OCI-LY3 (cell line): ENCODE data around the gene TUBA4B.

Experiments used
- H2AFZ ChIP-seq: fragments of 200-600, 300-600 bp; shearing (Covaris generic); 2 replicates; pipeline ENCODE4 v1.6.0; 2014; ENCODE audit warnings: antibody characterized with exemption, low read depth, low read length
- H3K27ac ChIP-seq: fragments of 200-600, 300-600 bp; sonication (generic); 2 replicates; pipeline ENCODE4 v1.5.1; 2014; ENCODE audit warnings: mild to moderate bottlenecking, low read length, moderate library complexity, mixed read lengths
- H3K27me3 ChIP-seq: fragments of 200-600, 300-600 bp; sonication (generic); 2 replicates; pipeline ENCODE4 v1.6.1; 2014; ENCODE audit warnings: low read depth, low read length, mixed read lengths
- H3K36me3 ChIP-seq: fragments of 200-600, 300-600 bp; sonication (generic); replicated peaks from 2 replicates; pipeline ENCODE3; 2014; ENCODE audit warnings: low read depth, low read length, mixed read lengths
- H3K4me1 ChIP-seq: fragments of 300-600, 200-600 bp; sonication (generic); 2 replicates; pipeline ENCODE4 v1.6.1; 2014; ENCODE audit warnings: low read length, mixed read lengths
- H3K4me2 ChIP-seq: fragments of 200-600, 300-600 bp; sonication (generic); 2 replicates; pipeline ENCODE4 v1.6.1; 2014; ENCODE audit warnings: low read length, mixed read lengths
- H3K4me3 ChIP-seq: fragments of 300-600, 200-600 bp; sonication (generic); 2 replicates; pipeline ENCODE4 v1.5.1; 2014; ENCODE audit warnings: antibody characterized with exemption, mild to moderate bottlenecking, low read length, moderate library complexity
- H3K79me2 ChIP-seq: fragments of 300-600, 200-600 bp; shearing (Covaris generic); 2 replicates; pipeline ENCODE4 v1.6.1; 2014; ENCODE audit warnings: mild to moderate bottlenecking, low read length, mixed read lengths
- H3K9ac ChIP-seq: fragments of 300-600, 200-600 bp; shearing (Covaris generic); 2 replicates; pipeline ENCODE4 v1.6.0; 2014; ENCODE audit warnings: mild to moderate bottlenecking, low read length, moderate library complexity
- H3K9me3 ChIP-seq: fragments of 200-600, 300-600 bp; shearing (Covaris generic); 2 replicates; pipeline ENCODE4 v1.6.1; 2014; ENCODE audit warnings: low read length, mixed read lengths; ENCODE audit not compliant: insufficient read depth
- H4K20me1 ChIP-seq: fragments of 200-600, 300-600 bp; sonication (generic); 2 replicates; pipeline ENCODE4 v1.6.1; 2016; ENCODE audit warnings: low read length, mixed read lengths; ENCODE audit not compliant: insufficient read depth
- CTCF ChIP-seq: fragments of 200-600, 300-600 bp; sonication (generic); IDR thresholded peaks from 2 replicates; pipeline ENCODE4 v1.5.1; 2014; ENCODE audit warnings: antibody characterized with exemption, low read length, low read depth
- EZH2phosphoT487 ChIP-seq: fragments of 200-600 bp; shearing (Covaris generic); IDR thresholded peaks from 2 replicates; pipeline ENCODE4 v1.6.1; 2018; ENCODE audit warnings: antibody characterized with exemption, mixed run types, low read depth

The TUBA4B gene

GRCh38 chr2:219302412-219302968 lies 49.4 kb downstream of the TUBA4B start:
- Histone ChIP-seq H3K79me2 (no peaks in the 10 kb centered on the region), H3K9me3 (no peaks in the 10 kb centered on the region), H4K20me1 (no peaks in the 10 kb centered on the region), H3K27me3 (peaks cover 74% of the 10 kb centered on the region), H3K4me2 (no peak overlapping the region), H3K27ac (no peak overlapping the region), H3K9ac (no peak overlapping the region), H3K4me3 (no peak overlapping the region), H2AFZ (no peak overlapping the region), H3K4me1 (peaks cover 5% of the 10 kb centered on the region), H3K36me3 (no peaks in the 10 kb centered on the region)
- TF ChIP-seq EZH2phosphoT487: no peak
- no peak for TF ChIP-seq CTCF

DNA sequence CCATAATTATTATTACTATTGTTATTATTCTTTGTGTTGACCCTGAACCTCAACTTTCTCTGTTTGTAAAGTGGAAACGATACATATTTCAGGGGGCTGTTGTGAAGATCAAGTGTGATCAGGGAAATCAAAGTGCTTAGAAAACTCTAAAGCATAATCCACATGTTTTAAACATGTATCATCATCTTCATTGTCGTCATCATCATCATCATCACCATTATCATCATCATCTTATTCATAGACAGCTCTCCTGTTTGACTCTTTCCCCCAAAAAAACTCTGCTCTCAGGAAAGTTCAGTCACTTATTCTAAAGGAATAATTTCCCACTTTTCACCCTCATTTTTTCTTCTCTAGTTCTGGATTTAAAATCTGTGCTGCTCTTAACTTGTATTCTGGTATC lies 51.2 kb downstream of the TUBA4B start:
- no peak overlapping the region for H3K4me2 ChIP-seq
- H3K36me3 ChIP-seq: no peaks in the 10 kb centered on the region
- no peaks in the 10 kb centered on the region for H3K9me3 ChIP-seq
- no peak overlapping the region for H3K4me3 ChIP-seq
- H4K20me1 ChIP-seq: no peaks in the 10 kb centered on the region
- no peaks in the 10 kb centered on the region; the same call in 1 of the 2 replicates for H3K4me1 ChIP-seq
- no peak overlapping the region for H2AFZ ChIP-seq
- no peaks in the 10 kb centered on the region for H3K79me2 ChIP-seq
- TF ChIP-seq CTCF (no peak), EZH2phosphoT487 (no peak)
- H3K9ac ChIP-seq: no peak overlapping the region
- peaks cover 79% of the 10 kb centered on the region for H3K27me3 ChIP-seq
- no peak overlapping the region for H3K27ac ChIP-seq

DNA sequence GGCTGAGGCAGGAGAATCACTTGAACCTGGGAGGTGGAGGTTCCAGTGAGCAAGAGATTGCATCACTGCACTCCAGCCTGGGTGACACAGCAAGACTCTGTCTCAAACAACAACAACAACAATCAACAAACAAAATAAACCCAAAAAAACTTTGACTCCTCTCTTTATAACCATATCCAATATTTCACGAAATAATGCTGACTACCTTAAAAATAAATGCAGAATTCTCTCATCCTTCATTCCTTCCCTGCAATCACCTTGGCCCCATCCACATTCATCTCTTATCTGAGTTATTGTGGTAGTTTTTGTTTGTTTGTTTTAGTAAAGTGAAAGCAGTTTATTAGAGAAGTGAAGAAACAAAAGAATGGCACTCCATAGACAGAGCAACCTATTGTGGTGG lies 53.0 kb downstream of the TUBA4B start:
- TF ChIP-seq EZH2phosphoT487: no peak
- Histone ChIP-seq H2AFZ (no peak overlapping the region), H3K9me3 (no peaks in the 10 kb centered on the region), H4K20me1 (no peaks in the 10 kb centered on the region), H3K79me2 (no peaks in the 10 kb centered on the region), H3K9ac (no peak overlapping the region), H3K36me3 (no peaks in the 10 kb centered on the region), H3K4me3 (no peak overlapping the region), H3K4me1 (peaks cover 9% of the 10 kb centered on the region), H3K27me3 (peaks cover 61% of the 10 kb centered on the region), H3K27ac (no peak overlapping the region), H3K4me2 (no peak overlapping the region)

DNA sequence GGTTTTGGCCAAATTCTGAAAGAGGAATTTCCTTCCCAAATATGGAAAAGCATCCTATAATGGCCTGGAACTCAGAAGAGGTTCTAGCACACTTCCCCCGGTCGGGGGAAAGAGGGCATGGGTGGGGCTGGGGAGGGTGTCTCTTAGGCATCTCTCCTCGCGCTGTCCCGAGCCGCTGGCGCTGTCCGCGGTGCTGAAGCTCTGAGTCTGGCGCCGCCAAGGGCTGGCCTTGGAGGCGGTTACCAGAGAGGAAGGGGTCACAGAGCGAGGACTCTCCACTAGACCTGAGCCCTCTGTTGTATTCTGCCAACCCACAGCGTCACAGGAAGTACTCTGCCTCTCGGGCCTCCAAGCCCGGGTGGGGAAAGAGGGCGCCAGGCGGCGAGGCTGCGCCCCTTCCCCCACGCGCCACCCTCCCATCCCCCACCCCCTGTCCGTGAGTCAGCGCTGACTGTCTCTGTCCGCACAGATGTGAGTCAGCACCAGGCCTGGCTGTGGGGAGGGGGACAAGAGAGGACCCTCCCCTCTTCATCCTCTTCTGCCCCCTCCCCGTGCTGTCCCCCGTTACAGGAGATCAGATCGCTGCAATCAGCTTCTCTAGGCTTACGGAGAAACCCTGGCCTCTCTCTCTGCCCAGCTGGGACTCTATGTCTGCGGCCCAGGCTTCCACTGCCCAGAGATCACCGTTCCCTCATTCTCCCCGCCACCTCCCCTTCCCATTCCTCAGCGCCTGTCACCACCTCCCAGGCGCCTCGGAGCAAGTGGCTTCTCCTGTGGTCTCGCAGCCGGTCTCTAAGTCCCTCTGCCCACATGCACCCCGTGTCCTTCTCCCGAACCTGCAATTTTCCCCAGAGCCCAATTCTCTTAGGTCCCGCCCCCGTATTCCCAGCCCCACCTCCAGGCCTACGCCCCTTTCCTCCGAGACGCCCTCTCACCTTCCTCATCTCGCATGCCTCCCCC lies 55.4 kb downstream of the TUBA4B start:
- Histone ChIP-seq H3K9me3 (no peaks in the 10 kb centered on the region), H3K4me1 (peaks cover 24% of the 10 kb centered on the region), H4K20me1 (no peaks in the 10 kb centered on the region), H2AFZ (no peak overlapping the region), H3K79me2 (no peaks in the 10 kb centered on the region), H3K4me2 (no peak overlapping the region), H3K27ac (no peak overlapping the region), H3K36me3 (no peaks in the 10 kb centered on the region), H3K27me3 (peaks cover 37% of the 10 kb centered on the region), H3K4me3 (no peak overlapping the region), H3K9ac (no peak overlapping the region)
- no peak for TF ChIP-seq CTCF
- TF ChIP-seq EZH2phosphoT487: no peak
